ENCODE data around the gene CPNE5. TPM values are rescaled to one million over a fixed set of nuclear protein-coding genes. Genes with fewer than 3 reads are reported as not detected.
A peak's percentile ranks its signal among the peaks of the same experiment; 100 is the strongest.

CPNE5 gene
- total and polyA plus RNA-seq, 7 donors: 0.99 to 11.6 (median 3.8) TPM

GRCh38 chr6:36851149-36851614, 11.9 kb upstream of the CPNE5 start:
- TF ChIP-seq CTCF (IDR thresholded peaks at IDR 0.05) (peak; percentile 21 to 61 (median 44)), POLR2AphosphoS5 (IDR thresholded peaks at IDR 0.05) (peak in 2 of 4 donors; percentile 18 to 36), EP300 (IDR thresholded peaks at IDR 0.05) (no peak), POLR2A (IDR thresholded peaks at IDR 0.05) (no peak)
- Histone ChIP-seq H3K27me3 (no peaks in the 10 kb centered on the region), H3K4me3 (no peak overlapping the region), H3K36me3 (peaks cover 0 to 10% (median 0%) of the 10 kb centered on the region in 4 donors), H3K4me1 (peaks cover 0 to 34% (median 13%) of the 10 kb centered on the region in 4 donors), H3K27ac (peak overlapping the region in 2 of 4 donors; percentile 53 to 70), H3K9me3 (no peaks in the 10 kb centered on the region)
- 35 to 43% methylated on average over 3 of the region's 3 CpGs for WGBS, 2 donors
- intact Hi-C loops (cut with DNase I): loop anchor here (1.0 to 10.0 kb wide), 2 partner anchors 85 to 226 kb away; no protein-coding TSS in a partner anchor
- peak; percentile 87 for DNase-seq

GRCh38 chr6:36850021-36850420, 10.8 kb upstream of the CPNE5 start:
- DNase-seq: no peak
- no peak for TF ChIP-seq POLR2AphosphoS5 (IDR thresholded peaks at IDR 0.05)
- no peak for TF ChIP-seq EP300 (IDR thresholded peaks at IDR 0.05)
- TF ChIP-seq POLR2A (IDR thresholded peaks at IDR 0.05): no peak
- no peak for TF ChIP-seq CTCF (IDR thresholded peaks at IDR 0.05)
- intact Hi-C loops (cut with DNase I): loop anchor here (10.0 kb wide), 1 partner anchor 225 kb away; no protein-coding TSS in a partner anchor
- Histone ChIP-seq H3K9me3 (no peaks in the 10 kb centered on the region), H3K27ac (no peak overlapping the region), H3K36me3 (no peaks in the 10 kb centered on the region), H3K27me3 (no peaks in the 10 kb centered on the region), H3K4me1 (peaks cover 0 to 26% (median 13%) of the 10 kb centered on the region in 4 donors), H3K4me3 (no peak overlapping the region)
- 85 to 88% methylated on average over 9 of the region's 9 CpGs for WGBS, 2 donors

GRCh38 chr6:36848658-36849441, 9.6 kb upstream of the CPNE5 start:
- intact Hi-C loops (cut with DNase I): no loop called here
- WGBS, 2 donors: 20 to 37% methylated on average over 26 of the region's 26 CpGs
- no peak overlapping the region for H3K27ac ChIP-seq
- DNase-seq: no peak
- no peaks in the 10 kb centered on the region for H3K27me3 ChIP-seq
- H3K9me3 ChIP-seq: no peaks in the 10 kb centered on the region
- H3K36me3 ChIP-seq: no peaks in the 10 kb centered on the region
- H3K4me3 ChIP-seq: no peak overlapping the region
- TF ChIP-seq POLR2A (IDR thresholded peaks at IDR 0.05) (no peak), EP300 (IDR thresholded peaks at IDR 0.05) (no peak), CTCF (IDR thresholded peaks at IDR 0.05) (no peak), POLR2AphosphoS5 (IDR thresholded peaks at IDR 0.05) (no peak)
- H3K4me1 ChIP-seq: peaks cover 0 to 26% (median 12%) of the 10 kb centered on the region in 4 donors

GRCh38 chr6:36847991-36848390, 8.7 kb upstream of the CPNE5 start:
- Histone ChIP-seq H3K27me3 (no peaks in the 10 kb centered on the region), H3K36me3 (no peaks in the 10 kb centered on the region), H3K4me1 (peaks cover 0 to 24% (median 8%) of the 10 kb centered on the region in 4 donors), H3K27ac (no peak overlapping the region), H3K4me3 (no peak overlapping the region), H3K9me3 (no peaks in the 10 kb centered on the region)
- intact Hi-C loops (cut with DNase I): no loop called here
- no peak for DNase-seq
- WGBS, 2 donors: 80 to 88% methylated on average over 6 of the region's 6 CpGs
- TF ChIP-seq CTCF (IDR thresholded peaks at IDR 0.05) (no peak), EP300 (IDR thresholded peaks at IDR 0.05) (no peak), POLR2AphosphoS5 (IDR thresholded peaks at IDR 0.05) (no peak), POLR2A (IDR thresholded peaks at IDR 0.05) (no peak)

Measured in sigmoid colon (tissue), 7 donors.